Measurements from ENCODE around the gene ESYT1.

ESYT1 gene

DNA sequence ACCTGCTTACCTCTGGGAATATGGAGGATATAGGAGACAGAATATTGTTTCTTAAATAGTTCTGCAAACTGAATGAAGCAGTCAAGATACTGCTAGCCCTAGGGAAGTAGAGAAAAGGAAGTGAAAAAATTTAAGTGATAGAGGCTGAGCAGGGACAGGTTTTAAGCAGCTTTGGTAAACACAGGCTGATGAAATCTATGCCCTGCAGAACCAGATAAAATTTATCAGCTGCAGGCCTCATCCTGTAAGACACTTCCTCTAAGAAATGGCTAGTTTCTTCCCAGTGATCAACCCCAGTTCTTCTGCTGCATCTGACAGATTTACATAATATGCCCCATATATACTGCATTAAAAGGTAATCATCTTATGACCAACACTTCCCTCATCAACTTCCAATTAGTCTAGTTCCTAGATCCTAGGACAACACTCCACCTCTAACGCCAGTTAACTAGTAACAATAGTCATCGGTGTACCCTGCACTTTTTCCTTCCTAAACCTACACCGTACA, 1.3 kb upstream of the ESYT1 start:
- no peak for DNase-seq (ENCODE audit: low read depth in 2 of 2)

DNA sequence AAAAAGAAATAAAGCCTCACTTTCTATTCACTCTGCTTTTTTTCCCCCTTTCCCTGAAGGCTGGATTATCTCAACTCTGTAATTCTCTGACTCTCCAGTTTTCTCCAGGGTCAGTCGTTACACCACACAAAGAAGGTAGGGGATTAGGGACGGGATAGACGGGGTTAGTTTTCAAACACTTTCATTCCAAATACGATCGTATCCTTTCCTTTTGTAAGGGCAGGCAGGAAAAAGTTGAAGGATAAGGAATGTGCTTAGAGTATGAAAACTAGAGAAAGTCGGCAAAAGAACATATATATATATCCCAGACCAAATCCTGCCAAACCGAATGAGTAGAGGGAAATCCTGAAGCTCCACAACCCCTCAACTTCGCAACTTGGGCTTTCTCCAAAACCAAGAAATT, 581 bp upstream of the ESYT1 start:
- no peak for DNase-seq (ENCODE audit: low read depth in 2 of 2)

DNA sequence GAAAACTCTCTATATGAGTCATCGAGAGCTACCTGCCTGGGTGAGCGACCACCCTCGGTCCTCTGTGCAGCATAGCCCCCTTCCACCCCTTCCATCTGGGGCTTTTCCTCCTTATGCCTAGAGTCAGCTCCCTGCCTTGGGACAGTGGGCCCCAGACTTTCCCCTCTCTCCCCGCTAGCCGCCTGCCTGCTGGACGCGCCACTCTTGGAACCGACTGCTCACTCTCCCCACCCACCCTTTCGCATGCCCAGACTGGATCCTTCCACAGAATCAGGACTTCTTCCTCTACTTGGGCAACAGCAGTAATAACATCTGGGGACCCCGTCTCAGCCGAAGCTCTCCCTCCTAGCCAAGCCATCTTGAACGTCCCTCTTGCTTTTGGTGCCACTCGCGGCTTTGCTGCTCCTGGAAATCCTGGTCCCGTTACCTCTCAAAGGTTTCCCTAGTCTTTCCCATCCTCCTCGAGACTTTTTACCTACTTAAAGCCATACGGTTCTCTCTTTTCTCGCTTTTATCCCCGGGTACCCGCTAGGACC, 671 bp downstream of the ESYT1 start:
- no peak for DNase-seq (ENCODE audit: low read depth in 2 of 2)

GRCh38 chr12:56129206-56129941, 1.3 kb downstream of the ESYT1 start:
- DNase-seq (ENCODE audit: low read depth in 2 of 2) = peak; percentile 46 to 75

- no peak for DNase-seq (ENCODE audit: low read depth in 2 of 2)
These were observed 2.0 kb downstream of the ESYT1 start for GRCh38 chr12:56129942-56130495.

DNA sequence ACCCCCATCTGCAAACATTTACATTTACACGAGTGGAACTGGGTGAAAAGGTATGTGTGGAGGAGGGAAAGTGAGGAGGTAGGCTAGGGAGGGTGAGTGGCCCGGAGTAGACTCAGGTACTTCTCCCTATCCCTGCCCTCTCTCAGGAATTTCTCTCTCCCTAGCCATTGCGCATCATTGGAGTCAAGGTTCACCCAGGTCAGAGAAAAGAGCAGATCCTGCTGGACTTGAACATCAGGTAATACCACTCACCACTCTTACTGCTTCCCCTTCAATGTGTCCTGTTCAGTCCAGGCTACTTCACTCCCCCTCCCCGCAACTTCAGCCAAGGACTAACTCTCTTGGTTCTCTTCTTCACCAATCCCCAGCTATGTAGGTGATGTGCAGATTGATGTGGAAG, 2.8 kb downstream of the ESYT1 start:
- no peak for DNase-seq (ENCODE audit: low read depth in 2 of 2)

GRCh38 chr12:56134897-56135296, 6.8 kb downstream of the ESYT1 start:
- DNase-seq (ENCODE audit: low read depth in 2 of 2) = no peak

GRCh38 chr12:56137853-56138571, 9.9 kb downstream of the ESYT1 start:
- DNase-seq (ENCODE audit: low read depth in 2 of 2) = no peak

GRCh38 chr12:56141946-56142784, 14.1 kb downstream of the ESYT1 start:
- DNase-seq (ENCODE audit: low read depth in 2 of 2) = no peak

- DNase-seq (ENCODE audit: low read depth in 2 of 2) = no peak
These were observed 15.2 kb downstream of the ESYT1 start for GRCh38 chr12:56143217-56143616.

- no peak for DNase-seq (ENCODE audit: low read depth in 2 of 2)
These were observed 15.8 kb downstream of the ESYT1 start for GRCh38 chr12:56143870-56144269.

DNA sequence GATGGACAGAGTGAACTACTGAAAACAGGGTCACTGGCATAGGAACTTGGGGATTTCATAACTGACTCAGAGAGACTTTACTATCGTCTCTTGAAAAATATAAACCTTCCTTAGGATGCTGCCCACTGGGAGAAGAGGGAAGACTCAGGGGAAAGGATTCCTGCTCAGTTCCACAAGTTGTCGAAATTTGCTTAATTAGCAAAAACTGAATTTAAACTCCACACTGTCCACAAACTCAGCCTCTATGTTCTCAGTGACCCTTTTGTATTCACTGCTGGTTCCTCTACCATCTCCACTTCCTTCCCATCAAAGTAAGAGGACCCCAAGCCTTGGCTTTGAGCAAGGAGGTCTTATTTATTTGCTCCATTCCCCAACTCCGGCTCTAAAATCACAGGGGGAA, 17.1 kb downstream of the ESYT1 start:
- no peak for DNase-seq (ENCODE audit: low read depth in 2 of 2)

DNA sequence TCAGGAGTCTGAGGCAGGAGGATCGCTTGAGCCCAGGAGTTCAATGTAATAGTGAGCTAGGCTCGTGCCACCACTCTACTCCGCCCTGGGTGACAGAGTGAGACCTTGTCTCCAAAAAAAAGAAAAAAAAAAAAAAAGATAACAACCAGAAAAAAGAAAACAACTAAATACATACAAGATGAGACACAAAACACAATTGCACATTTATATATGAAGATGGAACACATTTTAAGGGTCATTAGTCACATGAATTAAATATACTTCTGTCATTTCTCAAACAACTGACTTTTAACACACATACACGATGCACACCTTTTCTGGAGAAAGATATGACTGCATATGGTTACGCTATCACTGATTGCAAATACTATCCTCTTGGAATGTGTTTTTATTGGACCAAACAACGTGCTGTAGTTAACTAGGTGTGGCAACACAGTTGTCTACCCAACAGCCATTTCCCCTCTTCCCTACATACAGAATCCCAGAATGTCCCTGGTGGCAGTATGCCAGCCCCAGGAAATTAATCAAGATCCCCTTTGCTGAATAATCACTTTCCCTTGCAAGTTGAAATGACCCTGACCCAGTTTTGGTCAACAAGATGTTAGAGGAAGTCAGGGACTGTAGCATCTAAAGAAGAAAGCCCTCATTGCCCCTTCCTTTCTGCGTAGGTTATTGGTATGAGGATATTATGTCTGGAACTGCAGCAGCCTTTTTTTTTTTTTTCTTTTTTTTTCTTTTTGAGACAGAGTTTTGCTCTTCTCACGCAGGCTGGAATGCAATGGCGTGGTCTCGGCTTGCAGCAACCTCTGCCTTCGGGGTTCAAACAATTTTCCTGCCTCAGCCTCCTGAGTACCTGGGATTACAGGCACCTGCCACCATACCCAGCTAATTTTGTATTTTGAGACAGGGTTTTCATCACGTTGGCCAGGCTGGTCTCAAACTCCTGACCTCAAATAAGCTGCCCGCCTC, 18.7 kb downstream of the ESYT1 start:
- DNase-seq (ENCODE audit: low read depth in 2 of 2) = no peak

- no peak for DNase-seq (ENCODE audit: low read depth in 2 of 2)
These were observed 22.5 kb downstream of the ESYT1 start for GRCh38 chr12:56150563-56150962.

DNA sequence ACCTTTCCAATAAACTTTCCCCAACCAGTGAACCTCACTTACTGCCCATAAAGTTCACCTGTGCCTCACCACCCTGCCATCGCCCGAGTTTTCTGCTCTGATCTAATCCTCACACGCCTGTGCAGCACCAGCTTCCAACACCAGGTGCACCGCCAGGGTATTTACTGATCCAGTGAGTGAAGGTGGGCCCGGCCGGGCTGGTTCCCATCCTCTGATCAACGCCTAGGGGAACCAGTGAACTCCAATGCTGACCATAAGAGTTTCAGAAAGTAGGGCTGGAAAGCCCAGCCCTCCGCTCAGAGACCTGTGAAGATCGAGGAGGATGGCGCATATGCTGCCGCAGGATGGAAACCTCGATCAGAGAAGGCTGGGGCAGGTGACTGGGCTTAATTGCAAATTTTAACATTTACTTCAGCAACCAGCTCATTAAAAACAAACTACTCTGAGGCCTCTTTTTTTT, 23.6 kb downstream of the ESYT1 start:
- DNase-seq (ENCODE audit: low read depth in 2 of 2) = peak; percentile 48 to 55

DNA sequence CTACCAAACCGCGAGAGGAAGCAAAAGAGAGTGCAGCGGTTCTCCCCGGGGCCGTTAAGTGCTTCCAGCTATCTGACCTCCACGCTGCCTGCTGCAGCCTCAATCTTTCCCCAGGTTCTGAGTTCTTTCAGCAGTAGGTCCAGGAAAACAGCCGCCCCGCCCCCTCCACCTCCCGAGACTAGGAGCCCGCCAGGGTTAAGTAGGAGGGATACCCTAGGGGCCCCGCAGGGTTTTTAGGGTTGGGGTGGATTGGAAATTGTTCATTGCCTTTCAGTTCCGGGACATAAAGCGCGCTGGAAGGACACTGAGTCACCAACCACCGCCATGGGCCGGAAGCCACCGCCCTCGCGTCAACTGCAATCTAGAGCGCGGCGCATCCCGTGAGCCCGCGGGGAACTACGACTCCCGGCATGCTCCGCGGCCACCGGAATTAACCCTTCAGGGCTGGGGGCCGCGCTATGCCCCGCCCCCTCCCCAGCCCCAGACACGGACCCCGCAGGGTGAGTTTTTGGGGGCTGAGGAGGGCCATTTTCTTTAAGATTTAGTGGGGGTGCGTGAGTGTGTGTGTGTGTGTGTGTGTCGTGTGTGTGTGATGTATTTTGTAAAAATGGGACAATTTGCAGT, 24.2 kb downstream of the ESYT1 start, which contains the start of gene MYL6B:
Gene MYL6B, plus strand, starts transcription at position 456 of the 624 bp plus-strand sequence. CDS start 1,332 bp downstream, outside the sequence.
- peak; percentile 90 to 91 for DNase-seq (ENCODE audit: low read depth in 2 of 2)

- no peak for DNase-seq (ENCODE audit: low read depth in 2 of 2)
These were observed 24.9 kb downstream of the ESYT1 start for GRCh38 chr12:56152756-56153677.

GRCh38 chr12:56153678-56154065, 25.6 kb downstream of the ESYT1 start:
- no peak for DNase-seq (ENCODE audit: low read depth in 2 of 2)

All from stimulated activated CD8-positive, alpha-beta memory T cell treated with anti-CD3 and anti-CD28 coated beads, Interleukin-7, amount 100 ng/mL, for 4 hours (primary cell).